ENCODE results near the gene ABCD1.
"Not testable (repeated sequence)": the region's sequence is repeated elsewhere in the genome, so short reads cannot be mapped to it uniquely, and the experiment has no call there.

The ABCD1 gene

DNA sequence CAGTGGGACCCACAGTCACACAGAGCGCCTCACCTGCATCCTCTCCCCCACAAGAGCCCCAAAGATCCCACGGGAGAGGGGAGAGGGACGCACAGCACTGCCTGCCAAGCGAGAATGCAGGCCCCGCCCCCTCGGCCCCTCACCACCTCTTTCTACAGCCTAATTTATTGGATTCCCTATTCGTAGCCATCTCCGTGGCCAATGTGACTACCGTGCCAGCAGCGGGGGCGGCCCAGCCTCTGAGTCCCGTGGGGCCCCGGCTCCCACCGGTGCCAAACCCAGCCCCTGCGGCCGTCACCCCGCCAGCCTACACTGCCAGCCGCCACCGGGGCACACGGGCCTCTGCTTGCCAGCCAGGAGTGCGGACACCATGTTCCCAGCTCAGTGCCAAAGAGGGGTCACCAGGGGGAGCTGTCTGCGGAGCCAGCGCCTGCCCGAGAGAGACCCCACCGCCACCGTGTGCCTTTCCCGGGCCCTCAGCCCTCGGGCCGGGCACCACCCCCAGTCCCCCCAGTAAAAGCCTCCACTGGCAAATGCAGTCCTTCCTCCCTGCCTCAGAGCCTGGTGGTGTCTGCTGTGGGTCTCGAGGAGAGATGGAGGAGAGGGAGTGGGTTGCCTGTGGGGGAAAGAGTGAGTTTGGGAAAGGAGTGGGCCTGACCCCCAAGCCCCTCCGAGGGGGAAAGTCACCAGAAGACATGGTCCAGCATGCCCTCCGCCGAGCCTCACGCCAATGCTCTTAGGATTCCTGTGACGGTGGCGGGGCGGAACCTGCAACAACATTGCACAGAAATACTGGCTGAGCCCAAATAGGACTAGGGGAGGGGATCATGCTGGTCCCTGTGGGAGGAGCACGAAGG is 19.8 kb downstream of the ABCD1 start:
- DNase-seq (ENCODE audit: low read depth) = no peak
- TF ChIP-seq, protein P1, sequence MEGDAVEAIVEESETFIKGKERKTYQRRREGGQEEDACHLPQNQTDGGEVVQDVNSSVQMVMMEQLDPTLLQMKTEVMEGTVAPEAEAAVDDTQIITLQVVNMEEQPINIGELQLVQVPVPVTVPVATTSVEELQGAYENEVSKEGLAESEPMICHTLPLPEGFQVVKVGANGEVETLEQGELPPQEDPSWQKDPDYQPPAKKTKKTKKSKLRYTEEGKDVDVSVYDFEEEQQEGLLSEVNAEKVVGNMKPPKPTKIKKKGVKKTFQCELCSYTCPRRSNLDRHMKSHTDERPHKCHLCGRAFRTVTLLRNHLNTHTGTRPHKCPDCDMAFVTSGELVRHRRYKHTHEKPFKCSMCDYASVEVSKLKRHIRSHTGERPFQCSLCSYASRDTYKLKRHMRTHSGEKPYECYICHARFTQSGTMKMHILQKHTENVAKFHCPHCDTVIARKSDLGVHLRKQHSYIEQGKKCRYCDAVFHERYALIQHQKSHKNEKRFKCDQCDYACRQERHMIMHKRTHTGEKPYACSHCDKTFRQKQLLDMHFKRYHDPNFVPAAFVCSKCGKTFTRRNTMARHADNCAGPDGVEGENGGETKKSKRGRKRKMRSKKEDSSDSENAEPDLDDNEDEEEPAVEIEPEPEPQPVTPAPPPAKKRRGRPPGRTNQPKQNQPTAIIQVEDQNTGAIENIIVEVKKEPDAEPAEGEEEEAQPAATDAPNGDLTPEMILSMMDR (conservative IDR thresholded peaks at IDR 0.05; ENCODE audit: control insufficient read depth, insufficient read depth, low read depth, low read length) = no peak
- H3K4me3 ChIP-seq (ENCODE audit: control insufficient read depth, low read depth, low read length) = no peak overlapping the region

DNA sequence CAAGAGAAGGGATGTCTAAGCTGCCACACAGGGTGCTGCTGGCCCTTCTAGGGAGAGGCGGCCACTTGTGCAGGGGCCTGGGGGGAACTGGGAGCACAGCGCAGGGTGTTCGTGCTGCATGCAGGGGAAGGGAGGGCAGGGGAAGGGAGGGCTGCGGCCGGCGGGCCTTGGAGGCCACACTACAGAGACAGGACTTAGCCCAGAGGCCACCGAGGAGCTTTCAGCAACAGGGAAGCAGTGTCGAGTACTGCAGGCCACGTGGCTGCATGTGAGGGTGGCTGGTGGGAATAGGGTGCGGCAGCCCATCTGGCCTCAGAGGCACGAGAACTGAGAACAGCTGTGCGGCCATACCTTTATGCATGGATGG is 20.4 kb downstream of the ABCD1 start:
- DNase-seq (ENCODE audit: low read depth) = not testable (repeated sequence)

DNA sequence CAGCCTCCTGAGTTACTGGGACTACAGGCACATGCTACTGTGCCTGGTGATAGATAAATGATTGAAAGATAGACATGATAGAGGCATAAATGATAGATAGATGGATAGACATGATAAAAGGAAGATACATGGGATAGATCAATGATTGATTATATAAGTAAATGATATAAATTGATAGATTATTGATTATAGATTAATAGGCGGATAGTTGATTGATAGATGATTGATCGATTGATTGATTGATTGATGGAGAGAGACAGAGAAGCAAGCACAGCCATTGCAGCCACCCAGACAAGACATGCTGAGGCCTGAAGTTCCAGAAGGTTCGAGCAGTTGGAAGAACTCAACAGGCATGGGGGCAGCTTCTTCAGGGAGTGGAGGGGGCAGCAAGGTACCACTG is 21.7 kb downstream of the ABCD1 start:
- no peak overlapping the region for H3K4me3 ChIP-seq (ENCODE audit: control insufficient read depth, low read depth, low read length)
- no peak for DNase-seq (ENCODE audit: low read depth)
- TF ChIP-seq, protein P1 (conservative IDR thresholded peaks at IDR 0.05; ENCODE audit: control insufficient read depth, insufficient read depth, low read depth, low read length) = no peak

More for the DNA sequence above, 20.4 kb downstream of the ABCD1 start:
- not testable (repeated sequence) for H3K4me3 ChIP-seq (ENCODE audit: control insufficient read depth, low read depth, low read length)

DNA sequence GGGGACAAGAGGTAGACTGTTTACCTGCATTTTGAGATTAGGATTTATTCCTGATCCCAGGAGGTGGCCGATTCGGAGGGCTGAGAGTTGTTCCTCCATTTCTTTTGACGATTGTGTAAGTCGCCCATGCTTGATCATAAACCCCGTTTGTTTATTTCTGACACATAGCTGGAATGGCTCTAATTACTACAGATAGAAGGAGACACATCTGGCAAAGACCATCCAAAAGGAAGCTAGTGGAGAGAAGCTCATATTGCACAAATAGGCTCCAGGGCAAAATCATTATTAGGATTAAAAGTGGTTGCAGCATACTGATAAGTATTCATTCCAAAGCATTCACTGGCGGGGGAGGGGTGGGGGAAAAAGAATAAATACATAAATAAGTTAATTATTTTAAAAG is 22.3 kb downstream of the ABCD1 start:
- DNase-seq (ENCODE audit: low read depth); H3K4me3 ChIP-seq (ENCODE audit: control insufficient read depth, low read depth, low read length): not testable (repeated sequence)

DNA sequence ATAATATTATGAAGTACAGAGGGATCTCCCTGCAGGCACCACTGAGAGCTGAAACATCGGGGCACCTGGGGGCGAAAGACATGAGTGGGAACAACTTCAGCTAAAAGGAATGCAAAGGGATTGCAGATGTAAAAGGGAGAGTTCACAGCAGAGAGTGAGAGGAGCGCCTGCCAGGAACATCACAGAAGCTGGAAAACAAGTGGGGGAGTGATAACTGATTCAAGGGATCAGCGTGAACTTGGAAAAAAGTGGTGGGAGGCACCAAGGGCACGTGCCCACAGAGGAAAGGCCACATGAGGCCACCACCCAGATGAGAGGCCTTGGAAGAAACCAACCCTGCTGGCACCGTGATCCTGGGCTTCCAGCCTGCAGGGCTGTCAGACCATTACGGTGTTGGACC is 24.4 kb downstream of the ABCD1 start:
- DNase-seq (ENCODE audit: low read depth); H3K4me3 ChIP-seq (ENCODE audit: control insufficient read depth, low read depth, low read length): not testable (repeated sequence)

DNA sequence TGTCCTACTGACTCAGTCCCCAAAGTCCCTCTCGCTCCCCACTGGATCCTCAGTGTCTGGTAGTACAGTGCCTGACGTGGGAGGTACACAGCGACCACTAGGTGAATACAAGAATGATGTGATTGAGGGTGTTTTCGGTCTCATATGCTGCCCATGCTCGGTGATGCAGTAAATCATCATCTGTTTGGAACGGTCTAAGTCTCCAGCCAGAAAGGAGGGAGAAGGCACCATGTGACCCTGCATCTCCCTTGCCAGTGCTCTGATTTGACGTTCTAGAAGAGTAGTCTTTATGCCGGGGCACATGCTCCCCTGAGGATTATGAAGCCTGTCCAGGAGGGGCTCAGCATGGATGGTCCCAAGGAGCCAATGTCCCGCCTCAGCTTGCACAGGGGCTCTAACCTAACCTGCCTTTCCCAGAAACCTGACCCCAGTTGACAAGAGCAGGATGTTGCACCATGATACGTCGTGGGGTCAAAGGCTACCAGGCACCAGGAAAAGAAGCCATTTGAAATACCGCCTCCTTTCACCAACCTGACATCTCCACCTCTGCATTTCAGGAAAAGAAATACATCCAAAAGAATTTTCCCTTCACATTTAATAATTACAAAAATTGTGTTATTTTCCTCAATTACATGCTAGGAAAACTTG is 25.6 kb downstream of the ABCD1 start:
- DNase-seq (ENCODE audit: low read depth) = no peak
- no peak overlapping the region for H3K4me3 ChIP-seq (ENCODE audit: control insufficient read depth, low read depth, low read length)
- TF ChIP-seq, protein P1 (conservative IDR thresholded peaks at IDR 0.05; ENCODE audit: control insufficient read depth, insufficient read depth, low read depth, low read length) = no peak

DNA sequence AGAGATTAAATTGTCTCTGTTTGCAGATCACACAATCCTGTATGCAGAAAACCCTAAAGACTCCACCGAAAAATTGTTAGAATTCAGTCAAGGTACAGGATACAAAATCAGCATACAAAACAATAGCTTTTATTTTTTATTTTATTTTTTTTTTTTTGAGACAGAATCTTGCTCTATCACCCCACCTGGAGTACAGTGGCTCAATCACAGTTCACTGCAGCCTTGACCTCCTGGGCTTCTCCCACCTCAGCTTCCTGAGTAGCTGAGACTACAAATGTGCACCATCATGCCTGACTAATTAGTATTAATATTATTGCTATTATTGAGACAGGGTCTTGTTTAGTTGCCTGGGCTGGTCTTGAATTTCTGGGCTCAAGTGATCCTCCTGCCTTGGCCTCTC is 30.5 kb downstream of the ABCD1 start:
- TF ChIP-seq, protein P1 (conservative IDR thresholded peaks at IDR 0.05; ENCODE audit: control insufficient read depth, insufficient read depth, low read depth, low read length) = no peak
- no peak for DNase-seq (ENCODE audit: low read depth)
- no peak overlapping the region for H3K4me3 ChIP-seq (ENCODE audit: control insufficient read depth, low read depth, low read length)

DNA sequence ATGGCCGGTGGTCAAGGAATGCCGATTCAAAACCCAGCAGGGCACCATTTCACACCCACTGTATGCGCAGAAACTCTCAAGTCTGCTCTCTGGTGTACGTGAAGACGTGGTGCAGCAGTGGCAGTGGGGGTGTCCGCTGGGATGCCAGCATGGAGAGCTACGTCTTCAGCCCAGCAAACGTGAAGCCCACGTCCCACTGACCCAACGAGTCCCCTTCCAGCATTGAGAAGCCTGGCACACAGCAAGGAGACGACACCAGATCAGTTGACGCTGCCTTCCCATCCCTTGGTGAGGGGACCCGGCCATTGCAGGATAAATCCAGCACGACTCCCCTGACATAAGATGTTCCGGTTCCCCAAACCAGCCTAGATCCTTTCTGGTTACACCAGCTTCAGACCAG is 37.2 kb downstream of the ABCD1 start:
- DNase-seq (ENCODE audit: low read depth) = no peak
- TF ChIP-seq, protein P1 (conservative IDR thresholded peaks at IDR 0.05; ENCODE audit: control insufficient read depth, insufficient read depth, low read depth, low read length) = no peak
- H3K4me3 ChIP-seq (ENCODE audit: control insufficient read depth, low read depth, low read length) = no peak overlapping the region

Measured in fibroblast of mammary gland (primary cell).